Right atrium auricular region (tissue), 2 donors: Measurements from ENCODE around the gene RNU11. TPM values are rescaled to one million over a fixed set of nuclear protein-coding genes. Genes with fewer than 3 reads are reported as not detected.
"Not testable (repeated sequence)": the region's sequence is repeated elsewhere in the genome, so short reads cannot be mapped to it uniquely, and the experiment has no call there.

ENCODE experiments used
- DNase-seq: peaks from one replicate; pipeline ENCODE4 v3.0.0-alpha.2; 2019; ENCODE audit warnings: low spot score
- H3K27ac ChIP-seq, 2 donors: fragments of 200-600 bp; sonication (generic); 1 replicate in 1 of 2; 2 replicates in 1 of 2; pipeline ENCODE4 v1.5.1; 2016 to 2019
- H3K27me3 ChIP-seq, 2 donors: fragments of 200-600 bp; sonication (generic); one replicate each; pipeline versions ENCODE4 v1.5.1 to v1.6.0; 2017 to 2019
- H3K36me3 ChIP-seq: fragments of 200-600 bp; sonication (generic); one replicate; pipeline ENCODE4 v1.5.1; 2016
- H3K4me1 ChIP-seq, 2 donors: fragments of 200-600 bp; sonication (generic); one replicate each; pipeline versions ENCODE4 v1.5.1 to v1.6.0; 2017 to 2019
- H3K4me3 ChIP-seq, 2 donors: fragments of 200-600 bp; sonication (generic); 1 replicate in 1 of 2; 2 replicates in 1 of 2; pipeline ENCODE4 v1.5.1; 2017 to 2019; ENCODE audit warnings: mild to moderate bottlenecking in 1 of 2, moderate library complexity in 1 of 2
- H3K9me3 ChIP-seq, 2 donors: fragments of 200-600 bp; sonication (generic); one replicate each; pipeline ENCODE4 v1.5.1; 2019
- CTCF ChIP-seq, 2 donors: fragments of 200-600 bp; sonication (generic); IDR thresholded peaks; one replicate each; pipeline ENCODE4 v1.5.1; 2019; ENCODE audit warnings: antibody characterized with exemption in 2 of 2
- total RNA-seq, 2 donors: library from RNA; depleted of rRNA; stranded (reverse); fragments of >200 nt; gene quantifications; one replicate each; pipeline ENCODE4 v1.1.0, GENCODE V29; 2016

The RNU11 gene
- total RNA-seq, 2 donors from 2014 or later, result not detected

GRCh38 chr1:28668956-28669723 lies 20.7 kb downstream of the RNU11 start:
- DNase-seq, result no peak
- H3K27me3 ChIP-seq, result no peaks in the 10 kb centered on the region
- no peaks in the 10 kb centered on the region for H3K9me3 ChIP-seq
- TF ChIP-seq CTCF (IDR thresholded peaks at IDR 0.05), result no peak
- no peaks in the 10 kb centered on the region for H3K36me3 ChIP-seq
- H3K4me3 ChIP-seq, result peak overlapping the region; percentile 95 to 99
- H3K4me1 ChIP-seq, result peaks cover 0 to 20% of the 10 kb centered on the region in 2 donors
- H3K27ac ChIP-seq, result peak overlapping the region; percentile 99

- H3K9me3 ChIP-seq, result no peaks in the 10 kb centered on the region
- H3K4me1 ChIP-seq, result peaks cover 0 to 20% of the 10 kb centered on the region in 2 donors
- H3K4me3 ChIP-seq, result no peak overlapping the region
- H3K27me3 ChIP-seq, result no peaks in the 10 kb centered on the region
- no peaks in the 10 kb centered on the region for H3K36me3 ChIP-seq
- H3K27ac ChIP-seq, result no peak overlapping the region
- TF ChIP-seq CTCF (IDR thresholded peaks at IDR 0.05), result no peak
- DNase-seq, result no peak
Observed at GRCh38 chr1:28671254-28671780, 22.9 kb downstream of the RNU11 start.

GRCh38 chr1:28672971-28673370 lies 24.6 kb downstream of the RNU11 start:
- H3K27ac ChIP-seq, DNase-seq, H3K27me3 ChIP-seq, H3K4me3 ChIP-seq, H3K9me3 ChIP-seq, H3K36me3 ChIP-seq: not testable (repeated sequence)
- peaks cover 0 to 15% of the 10 kb centered on the region in 2 donors for H3K4me1 ChIP-seq

DNA sequence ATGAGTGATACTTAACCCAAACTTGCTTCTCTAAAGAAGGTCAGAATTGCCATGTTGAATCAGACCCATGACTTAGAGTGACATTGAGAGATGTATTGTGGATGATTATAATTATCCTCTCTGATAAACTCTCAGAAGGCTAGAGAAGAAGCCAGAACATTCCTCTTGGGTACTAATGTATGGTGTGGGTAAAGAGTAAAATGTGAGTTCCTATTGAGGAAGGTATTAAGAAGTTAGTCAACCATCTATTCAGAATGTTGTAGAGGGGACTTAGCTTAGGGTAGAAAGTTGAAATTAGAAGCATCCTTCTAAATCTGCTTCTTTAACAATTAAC lies 27.5 kb downstream of the RNU11 start:
- no peak for DNase-seq
- H3K27ac ChIP-seq, result no peak overlapping the region
- no peaks in the 10 kb centered on the region for H3K27me3 ChIP-seq
- no peak overlapping the region for H3K4me3 ChIP-seq
- H3K36me3 ChIP-seq, result no peaks in the 10 kb centered on the region
- no peak for TF ChIP-seq CTCF (IDR thresholded peaks at IDR 0.05)
- no peaks in the 10 kb centered on the region for H3K9me3 ChIP-seq
- no peaks in the 10 kb centered on the region for H3K4me1 ChIP-seq

GRCh38 chr1:28680151-28680550 lies 31.8 kb downstream of the RNU11 start:
- no peaks in the 10 kb centered on the region for H3K4me1 ChIP-seq
- no peak overlapping the region for H3K4me3 ChIP-seq
- H3K9me3 ChIP-seq, result no peaks in the 10 kb centered on the region
- H3K36me3 ChIP-seq, result peaks cover 14% of the 10 kb centered on the region
- no peak for TF ChIP-seq CTCF (IDR thresholded peaks at IDR 0.05)
- H3K27ac ChIP-seq, result no peak overlapping the region
- no peak for DNase-seq
- no peaks in the 10 kb centered on the region for H3K27me3 ChIP-seq

- no peak overlapping the region for H3K27ac ChIP-seq
- H3K4me3 ChIP-seq, result no peak overlapping the region
- no peaks in the 10 kb centered on the region for H3K4me1 ChIP-seq
- no peaks in the 10 kb centered on the region for H3K27me3 ChIP-seq
- H3K36me3 ChIP-seq, result peaks cover 18% of the 10 kb centered on the region
- TF ChIP-seq CTCF (IDR thresholded peaks at IDR 0.05), result no peak
- no peaks in the 10 kb centered on the region for H3K9me3 ChIP-seq
- DNase-seq, result no peak
Observed at GRCh38 chr1:28682840-28683239, 34.4 kb downstream of the RNU11 start.
